ENCODE data around the gene KMT2E. TPM values are rescaled to one million over a fixed set of nuclear protein-coding genes. Genes with fewer than 3 reads are reported as not detected.

The KMT2E gene
- total RNA-seq, 2 experiments from 2014 or later: 50.1 to 72.8 TPM

DNA sequence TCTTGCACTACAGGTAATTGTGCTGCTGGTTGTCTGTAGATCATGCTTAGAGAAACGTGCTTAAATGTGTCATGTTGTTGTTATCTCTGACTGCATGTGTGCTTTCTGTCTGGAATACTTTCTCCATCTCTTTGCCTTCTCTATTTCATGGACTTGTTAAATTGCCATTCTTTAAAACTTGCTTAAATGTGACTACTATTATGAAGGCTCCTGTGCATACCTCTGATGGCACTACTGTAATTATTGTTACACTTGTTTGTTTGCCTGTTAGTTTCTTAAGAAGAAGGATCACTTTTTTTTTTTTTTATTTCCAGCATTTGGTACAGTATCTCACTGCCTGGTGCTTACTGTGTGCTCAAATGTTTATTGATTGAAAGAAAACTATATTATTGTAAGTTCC lies 41.6 kb downstream of the KMT2E start:
- intact Hi-C loops (cut with micrococcal nuclease; ENCODE audit: unreplicated experiment): no loop called here
- no peak overlapping the region for H3K4me2 ChIP-seq (ENCODE audit: low read length)
- peaks cover 84% of the 10 kb centered on the region for H3K36me3 ChIP-seq (ENCODE audit: insufficient read depth, low read length)
- H4K20me1 ChIP-seq (ENCODE audit: insufficient read depth, low read length): peaks cover 13% of the 10 kb centered on the region
- no peak overlapping the region for H2AFZ ChIP-seq (ENCODE audit: low read length)
- POLR2A ChIA-PET: interaction anchor here (0.6 to 1.3 kb wide), 5 partner anchors 18 to 88 kb away, joined by 3 to 6 read pairs (median 3); no protein-coding TSS in a partner anchor
- H3K79me2 ChIP-seq (ENCODE audit: insufficient read depth, low read depth, low read length): peaks cover 77% of the 10 kb centered on the region
- CTCF ChIA-PET (ENCODE audit: unreplicated experiment): no interaction called here
- no peak overlapping the region for H3K27ac ChIP-seq (ENCODE audit: low read depth, low read length, poor library complexity, severe bottlenecking)
- DNase-seq (ENCODE audit: low spot score): no peak
- no peak for TF ChIP-seq EZH2phosphoT487 (IDR thresholded peaks at IDR 0.05; ENCODE audit: borderline replicate concordance, low read depth, low read length)
- TF ChIP-seq, protein P1, sequence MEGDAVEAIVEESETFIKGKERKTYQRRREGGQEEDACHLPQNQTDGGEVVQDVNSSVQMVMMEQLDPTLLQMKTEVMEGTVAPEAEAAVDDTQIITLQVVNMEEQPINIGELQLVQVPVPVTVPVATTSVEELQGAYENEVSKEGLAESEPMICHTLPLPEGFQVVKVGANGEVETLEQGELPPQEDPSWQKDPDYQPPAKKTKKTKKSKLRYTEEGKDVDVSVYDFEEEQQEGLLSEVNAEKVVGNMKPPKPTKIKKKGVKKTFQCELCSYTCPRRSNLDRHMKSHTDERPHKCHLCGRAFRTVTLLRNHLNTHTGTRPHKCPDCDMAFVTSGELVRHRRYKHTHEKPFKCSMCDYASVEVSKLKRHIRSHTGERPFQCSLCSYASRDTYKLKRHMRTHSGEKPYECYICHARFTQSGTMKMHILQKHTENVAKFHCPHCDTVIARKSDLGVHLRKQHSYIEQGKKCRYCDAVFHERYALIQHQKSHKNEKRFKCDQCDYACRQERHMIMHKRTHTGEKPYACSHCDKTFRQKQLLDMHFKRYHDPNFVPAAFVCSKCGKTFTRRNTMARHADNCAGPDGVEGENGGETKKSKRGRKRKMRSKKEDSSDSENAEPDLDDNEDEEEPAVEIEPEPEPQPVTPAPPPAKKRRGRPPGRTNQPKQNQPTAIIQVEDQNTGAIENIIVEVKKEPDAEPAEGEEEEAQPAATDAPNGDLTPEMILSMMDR (conservative IDR thresholded peaks at IDR 0.05; ENCODE audit: low read length): no peak
- no peak overlapping the region for H3K4me3 ChIP-seq (ENCODE audit: low read depth, low read length, poor library complexity, severe bottlenecking)
- no peaks in the 10 kb centered on the region for H3K9me2 ChIP-seq (ENCODE audit: insufficient read depth, low read length)
- no peaks in the 10 kb centered on the region for H3K9me3 ChIP-seq (ENCODE audit: low read length)
- H3K4me1 ChIP-seq (ENCODE audit: insufficient read depth, low read length, poor library complexity, severe bottlenecking): no peaks in the 10 kb centered on the region
- BruUV-seq (replicated peaks): no TSS peak

DNA sequence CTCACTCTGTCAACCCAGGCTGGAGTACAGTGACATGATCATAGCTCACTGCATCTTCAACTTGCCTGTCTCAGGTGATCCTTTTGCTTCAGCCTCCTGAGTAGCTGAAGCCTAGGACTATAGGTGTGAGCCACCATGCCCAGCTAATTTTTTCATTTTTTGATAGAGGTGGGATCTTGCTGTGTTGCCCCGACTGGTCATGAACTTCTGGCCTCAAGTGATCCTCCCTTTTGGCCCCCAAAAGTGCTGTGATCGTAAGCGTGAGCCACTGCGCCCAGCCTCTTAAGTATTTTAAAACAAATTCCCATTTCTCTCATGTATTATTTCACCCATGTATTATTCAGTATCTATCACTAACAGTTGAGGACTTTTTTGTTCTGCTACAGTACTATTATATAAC lies 43.5 kb downstream of the KMT2E start:
- peaks cover 89% of the 10 kb centered on the region for H3K79me2 ChIP-seq (ENCODE audit: insufficient read depth, low read depth, low read length)
- no peak overlapping the region for H3K4me3 ChIP-seq (ENCODE audit: low read depth, low read length, poor library complexity, severe bottlenecking)
- H2AFZ ChIP-seq (ENCODE audit: low read length): no peak overlapping the region
- H3K36me3 ChIP-seq (ENCODE audit: insufficient read depth, low read length): peaks cover 84% of the 10 kb centered on the region
- intact Hi-C loops (cut with micrococcal nuclease; ENCODE audit: unreplicated experiment): no loop called here
- POLR2A ChIA-PET: no interaction called here
- TF ChIP-seq EZH2phosphoT487 (IDR thresholded peaks at IDR 0.05; ENCODE audit: borderline replicate concordance, low read depth, low read length): no peak
- TF ChIP-seq, protein P1 (conservative IDR thresholded peaks at IDR 0.05; ENCODE audit: low read length): no peak
- H3K4me2 ChIP-seq (ENCODE audit: low read length): no peak overlapping the region
- no peaks in the 10 kb centered on the region for H3K9me2 ChIP-seq (ENCODE audit: insufficient read depth, low read length)
- no peaks in the 10 kb centered on the region for H3K4me1 ChIP-seq (ENCODE audit: insufficient read depth, low read length, poor library complexity, severe bottlenecking)
- CTCF ChIA-PET (ENCODE audit: unreplicated experiment): no interaction called here
- BruUV-seq (replicated peaks): no TSS peak
- H3K9me3 ChIP-seq (ENCODE audit: low read length): no peaks in the 10 kb centered on the region
- H4K20me1 ChIP-seq (ENCODE audit: insufficient read depth, low read length): peaks cover 25% of the 10 kb centered on the region
- no peak for DNase-seq (ENCODE audit: low spot score)
- H3K27ac ChIP-seq (ENCODE audit: low read depth, low read length, poor library complexity, severe bottlenecking): no peak overlapping the region

DNA sequence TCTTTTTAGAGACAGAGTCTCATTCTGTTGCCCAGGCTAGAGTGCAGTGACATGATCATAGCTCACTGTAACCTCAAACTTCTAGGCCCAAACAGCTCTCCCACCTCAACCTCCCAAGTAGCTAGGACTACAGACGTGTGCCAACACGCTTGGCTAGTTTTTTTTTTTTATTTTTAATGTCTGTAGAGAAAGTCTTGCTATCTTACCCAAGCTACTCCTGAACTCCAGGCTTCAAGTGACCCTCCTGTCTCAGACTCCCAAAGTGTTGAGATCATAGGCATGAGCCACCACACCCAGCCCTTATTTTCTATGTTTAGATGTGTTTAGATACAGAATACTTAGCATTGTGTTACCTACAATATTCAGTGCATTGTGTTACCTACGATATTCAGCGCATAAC lies 46.4 kb downstream of the KMT2E start:
- no peaks in the 10 kb centered on the region for H3K9me2 ChIP-seq (ENCODE audit: insufficient read depth, low read length)
- TF ChIP-seq, protein P1 (conservative IDR thresholded peaks at IDR 0.05; ENCODE audit: low read length): no peak
- CTCF ChIA-PET (ENCODE audit: unreplicated experiment): no interaction called here
- no peak overlapping the region for H3K4me3 ChIP-seq (ENCODE audit: low read depth, low read length, poor library complexity, severe bottlenecking)
- no peak for DNase-seq (ENCODE audit: low spot score)
- POLR2A ChIA-PET: interaction anchor here (0.6 to 1.1 kb wide), 3 partner anchors 40 to 960 kb away, joined by 3 to 4 read pairs (median 4); no protein-coding TSS in a partner anchor
- H3K36me3 ChIP-seq (ENCODE audit: insufficient read depth, low read length): peaks cover 85% of the 10 kb centered on the region
- no peak overlapping the region for H2AFZ ChIP-seq (ENCODE audit: low read length)
- no peaks in the 10 kb centered on the region for H3K9me3 ChIP-seq (ENCODE audit: low read length)
- intact Hi-C loops (cut with micrococcal nuclease; ENCODE audit: unreplicated experiment): no loop called here
- no peak overlapping the region for H3K4me2 ChIP-seq (ENCODE audit: low read length)
- peaks cover 25% of the 10 kb centered on the region; the same call in 1 of the 2 replicates for H4K20me1 ChIP-seq (ENCODE audit: insufficient read depth, low read length)
- H3K4me1 ChIP-seq (ENCODE audit: insufficient read depth, low read length, poor library complexity, severe bottlenecking): no peaks in the 10 kb centered on the region
- no TSS peak for BruUV-seq (replicated peaks)
- peaks cover 74% of the 10 kb centered on the region; the same call in 1 of the 2 replicates for H3K79me2 ChIP-seq (ENCODE audit: insufficient read depth, low read depth, low read length)
- no peak overlapping the region for H3K27ac ChIP-seq (ENCODE audit: low read depth, low read length, poor library complexity, severe bottlenecking)
